ENCODE measurements around the gene TMEM30A.

Gene TMEM30A

DNA sequence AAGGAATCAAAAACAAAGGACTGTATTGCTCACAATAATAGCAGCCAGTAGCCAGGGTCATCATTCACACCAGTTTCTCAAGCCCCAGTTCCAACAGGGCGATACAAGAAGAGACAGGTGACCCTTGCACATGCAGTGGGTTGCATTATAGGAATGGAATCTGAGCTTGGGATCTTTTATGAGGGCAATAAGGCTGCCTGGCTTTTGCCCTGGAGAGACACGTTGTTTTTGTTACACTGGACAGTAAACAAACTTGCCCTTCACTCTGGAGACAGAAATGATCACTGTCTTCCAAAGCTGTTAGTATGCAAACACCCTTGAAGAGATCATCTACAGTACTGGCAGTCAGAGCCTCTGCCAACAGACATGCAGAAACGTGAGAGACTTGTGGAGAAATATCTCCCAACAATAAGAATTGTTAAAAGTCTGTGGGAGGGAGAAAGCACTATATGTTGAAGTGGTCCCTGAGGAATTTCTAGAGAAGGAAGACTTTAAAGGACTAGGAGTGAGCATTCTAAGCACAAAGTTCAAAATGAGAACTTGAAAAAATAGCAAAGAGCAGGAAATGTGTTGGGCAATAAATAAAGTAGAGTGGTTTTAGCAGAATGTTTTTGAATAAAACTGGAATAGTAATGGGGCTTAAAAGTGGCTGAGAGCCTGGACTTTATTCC, 72.5 kb downstream of the TMEM30A start:
- DNase-seq = no peak

DNA sequence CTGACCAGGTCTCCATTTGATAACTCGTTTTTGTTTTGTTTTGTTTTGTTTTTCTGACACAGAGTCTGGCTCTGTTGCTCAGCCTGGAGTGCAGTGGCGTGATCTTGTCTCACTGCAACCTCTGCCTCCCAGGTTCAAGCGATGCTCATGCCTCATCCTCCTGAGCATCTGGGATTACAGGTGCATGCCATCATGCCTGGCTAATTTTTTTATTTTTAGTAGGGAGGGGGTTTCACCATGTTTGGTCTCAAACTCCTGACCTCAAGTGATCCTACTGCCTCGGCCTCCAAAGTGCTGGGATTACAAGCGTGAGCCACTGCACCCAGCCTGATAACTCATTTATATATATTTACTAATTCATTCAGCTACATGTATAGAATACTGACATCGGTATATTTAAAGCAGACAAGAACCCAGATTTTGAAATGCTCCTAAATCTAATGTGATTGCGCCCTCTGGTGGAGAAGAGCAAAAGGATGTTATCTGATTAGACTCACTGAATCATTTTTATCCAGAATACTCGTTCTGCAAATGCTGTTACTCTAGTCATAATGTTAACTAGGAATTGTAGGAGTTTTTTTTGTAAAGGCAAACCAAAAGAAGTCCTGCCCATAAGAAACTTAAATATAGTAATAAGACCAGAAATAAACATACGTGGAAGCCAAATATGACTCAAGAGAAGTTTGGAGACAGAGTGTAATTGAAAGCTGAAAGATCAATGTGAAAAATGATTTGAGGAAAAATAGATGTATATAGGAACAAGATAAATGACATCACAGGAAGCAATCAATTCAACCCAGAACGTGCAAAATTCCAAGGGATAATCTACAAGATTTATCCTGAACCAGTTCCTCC, 73.5 kb downstream of the TMEM30A start:
- no peak for DNase-seq

DNA sequence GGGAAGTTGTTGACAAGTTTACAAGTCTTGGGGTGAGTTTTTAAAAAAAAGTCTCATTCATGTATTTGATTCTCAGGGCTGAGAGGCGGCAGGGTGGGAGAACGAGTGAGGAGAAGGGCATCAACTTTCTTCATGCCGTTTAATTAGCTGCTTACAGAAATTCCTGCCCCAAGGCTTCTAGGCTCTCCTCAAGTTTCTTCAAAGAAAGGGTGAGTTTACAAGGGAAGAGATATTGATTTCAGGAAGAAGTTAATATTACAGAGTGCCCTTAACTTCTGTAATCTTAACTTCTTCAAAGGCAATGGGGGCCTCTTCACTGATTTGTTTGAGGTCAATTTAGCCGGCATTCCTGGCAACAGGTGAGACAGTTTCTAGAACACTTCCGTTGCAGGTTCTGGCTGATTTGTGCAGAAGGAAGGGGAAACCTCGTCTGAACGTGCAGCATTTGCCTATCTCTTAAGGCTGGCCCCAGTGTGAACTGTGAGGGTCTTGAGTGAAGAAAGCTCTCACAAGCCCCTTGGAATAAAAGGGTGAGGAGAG, 75.3 kb downstream of the TMEM30A start:
- DNase-seq = no peak

DNA sequence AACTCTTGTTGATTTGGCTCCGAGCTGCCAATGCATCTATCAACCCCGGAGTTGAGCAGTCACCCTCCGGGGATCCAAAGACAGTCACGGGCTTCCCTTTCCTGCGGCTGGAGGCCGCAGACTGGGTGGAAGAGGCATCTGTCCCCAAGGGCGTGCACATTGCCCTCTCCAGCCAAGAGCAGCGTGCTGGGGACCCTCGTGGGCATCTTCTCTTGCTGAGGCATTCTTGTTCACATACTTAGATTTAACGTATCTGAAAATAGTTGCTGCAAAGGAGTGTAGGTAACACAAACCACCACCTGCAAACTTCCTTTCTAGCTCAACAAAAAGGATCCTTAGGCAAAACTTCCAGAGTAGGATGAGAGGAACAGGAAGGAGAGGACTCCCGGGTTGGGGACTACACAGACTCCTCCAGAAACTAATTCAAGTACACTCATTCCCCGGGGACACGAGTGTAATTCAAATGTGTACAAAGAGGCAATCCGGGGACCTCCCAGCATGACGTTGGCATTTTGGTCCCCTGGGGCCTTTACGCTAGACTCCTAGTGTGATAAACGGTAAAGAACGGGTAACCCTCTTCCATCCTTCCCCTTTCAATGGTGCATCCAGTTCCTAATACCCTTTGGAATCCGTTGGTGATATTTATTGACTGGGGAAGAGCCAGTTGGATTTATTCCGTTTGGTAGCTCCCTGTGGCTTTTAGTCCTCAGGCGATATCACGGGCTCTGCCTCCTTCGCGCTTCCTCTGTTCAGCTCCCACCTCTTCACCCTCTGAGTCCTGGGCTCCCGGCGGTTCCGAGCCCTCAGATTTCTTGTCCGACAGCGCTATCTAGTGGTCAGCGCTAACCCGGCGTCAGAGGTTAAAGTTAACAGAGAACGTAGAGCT, 76.1 kb downstream of the TMEM30A start:
- DNase-seq = no peak

DNA sequence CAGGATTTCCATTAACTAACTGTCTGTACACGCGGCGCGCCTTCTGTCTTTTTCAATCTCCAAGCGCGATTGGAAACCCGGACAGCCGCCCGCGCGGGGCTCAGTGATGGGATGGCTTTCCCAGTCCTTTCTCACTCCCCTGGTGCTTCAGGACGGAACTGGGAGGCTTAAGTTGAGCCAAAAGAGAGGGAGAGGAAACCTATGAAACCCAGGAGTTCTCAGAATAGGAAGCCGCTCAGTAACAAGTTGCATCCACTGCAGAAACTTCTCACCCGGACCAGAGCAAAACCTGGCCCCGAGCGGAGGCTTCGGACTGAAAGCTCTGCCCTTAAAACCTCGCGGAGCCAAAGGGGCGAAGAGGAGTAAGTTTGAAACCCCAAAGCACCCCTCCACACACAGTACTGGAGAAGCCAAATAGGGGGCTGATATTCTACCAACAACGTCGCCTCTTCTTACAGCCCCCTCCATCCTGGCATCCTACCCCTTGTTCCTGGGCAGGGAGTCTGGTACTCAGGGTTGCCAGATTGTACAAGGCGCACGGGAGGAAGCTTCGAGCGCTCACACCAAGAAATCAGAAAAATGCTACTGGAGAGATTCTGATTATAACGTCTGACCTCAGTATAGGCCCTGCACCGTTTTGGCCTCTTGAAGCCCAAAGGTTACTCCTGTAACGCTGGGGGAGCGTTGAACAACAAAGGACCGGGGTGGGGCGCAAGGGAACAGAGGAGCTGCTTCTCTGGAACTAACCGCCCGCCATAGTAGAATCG, 77.8 kb downstream of the TMEM30A start:
- no peak for DNase-seq

DNA sequence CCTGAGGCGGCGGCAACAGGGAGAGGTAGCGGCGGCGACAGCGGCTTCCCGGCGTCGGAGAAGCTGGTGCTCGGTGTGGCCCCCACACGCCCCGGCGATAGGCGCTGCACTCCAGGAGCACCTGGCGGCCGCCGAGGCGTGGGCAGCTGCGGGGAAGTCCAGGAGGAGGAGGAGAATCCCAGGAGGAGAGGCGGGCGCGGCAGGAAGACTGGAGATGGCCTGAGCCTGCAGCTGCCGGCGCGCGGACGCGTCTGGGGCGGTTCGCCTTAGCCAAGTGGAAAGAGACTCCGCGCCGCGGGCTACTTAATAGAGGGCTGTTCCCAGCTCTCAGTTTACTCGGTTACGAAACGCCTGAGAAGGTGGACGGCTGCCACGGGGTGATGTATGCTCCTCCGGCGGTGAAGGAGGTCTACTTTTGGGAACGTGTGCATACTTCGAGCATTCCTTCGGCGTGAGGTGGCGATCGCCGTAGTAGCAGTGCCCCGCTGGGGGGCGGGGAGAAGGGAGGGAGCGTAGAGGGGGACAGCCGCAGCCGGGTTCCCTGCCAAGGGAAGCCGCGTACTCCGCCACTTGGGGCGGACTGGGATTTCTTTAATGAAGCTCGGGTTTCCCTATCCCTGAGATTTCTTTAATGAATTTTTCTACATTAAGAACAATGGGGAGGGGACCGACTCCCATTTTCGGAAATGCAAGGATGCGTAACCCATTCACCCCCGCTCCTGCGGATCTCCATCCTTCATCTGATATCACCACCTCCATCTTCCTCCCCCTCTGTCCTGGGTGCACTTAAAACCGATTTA, 78.6 kb downstream of the TMEM30A start, which contains the start of gene COL12A1:
Gene COL12A1 (minus strand): TSS at position 278 of the 800 bp plus-strand sequence. CDS start 3,261 bp downstream, outside the sequence.
- DNase-seq = peak; percentile 9

DNA sequence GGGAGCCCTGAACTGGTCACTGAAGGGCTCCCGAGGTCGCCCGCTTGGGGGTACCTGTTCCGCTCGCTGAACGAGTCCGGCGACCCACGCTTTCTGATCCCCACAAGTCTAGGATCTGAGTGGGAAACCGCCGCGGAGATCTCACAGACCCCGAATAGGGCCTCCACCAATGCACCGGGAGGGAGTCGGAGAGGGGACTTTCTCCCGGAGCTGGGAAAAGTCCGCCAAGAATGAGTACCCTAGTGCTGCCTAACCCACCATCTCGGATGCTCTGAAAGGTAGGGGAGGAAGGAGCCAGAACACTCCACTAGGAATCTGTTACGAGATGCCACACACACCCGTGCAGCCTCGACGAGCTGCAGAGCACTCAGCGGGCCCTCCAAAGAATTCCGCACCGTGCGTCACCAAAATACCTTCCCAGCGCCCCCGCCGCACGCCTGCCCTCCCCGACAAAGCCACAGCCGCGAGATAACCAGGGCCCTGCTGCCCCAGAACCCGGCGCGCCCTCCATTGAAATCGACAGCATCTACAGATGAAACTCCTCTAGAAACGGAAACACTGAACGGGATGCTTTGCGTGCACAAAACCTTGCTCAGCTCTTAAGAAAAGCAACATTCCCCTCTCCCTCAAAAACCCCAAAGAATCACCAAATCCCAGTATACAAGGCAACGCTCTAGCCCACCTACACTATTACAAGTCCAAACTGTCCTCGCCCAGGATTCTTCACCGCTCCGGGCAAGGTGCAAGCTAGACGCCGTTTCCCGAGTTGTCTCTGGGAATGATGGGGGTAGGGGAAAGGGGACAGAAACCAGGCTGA, 79.4 kb downstream of the TMEM30A start:
- DNase-seq = no peak

DNA sequence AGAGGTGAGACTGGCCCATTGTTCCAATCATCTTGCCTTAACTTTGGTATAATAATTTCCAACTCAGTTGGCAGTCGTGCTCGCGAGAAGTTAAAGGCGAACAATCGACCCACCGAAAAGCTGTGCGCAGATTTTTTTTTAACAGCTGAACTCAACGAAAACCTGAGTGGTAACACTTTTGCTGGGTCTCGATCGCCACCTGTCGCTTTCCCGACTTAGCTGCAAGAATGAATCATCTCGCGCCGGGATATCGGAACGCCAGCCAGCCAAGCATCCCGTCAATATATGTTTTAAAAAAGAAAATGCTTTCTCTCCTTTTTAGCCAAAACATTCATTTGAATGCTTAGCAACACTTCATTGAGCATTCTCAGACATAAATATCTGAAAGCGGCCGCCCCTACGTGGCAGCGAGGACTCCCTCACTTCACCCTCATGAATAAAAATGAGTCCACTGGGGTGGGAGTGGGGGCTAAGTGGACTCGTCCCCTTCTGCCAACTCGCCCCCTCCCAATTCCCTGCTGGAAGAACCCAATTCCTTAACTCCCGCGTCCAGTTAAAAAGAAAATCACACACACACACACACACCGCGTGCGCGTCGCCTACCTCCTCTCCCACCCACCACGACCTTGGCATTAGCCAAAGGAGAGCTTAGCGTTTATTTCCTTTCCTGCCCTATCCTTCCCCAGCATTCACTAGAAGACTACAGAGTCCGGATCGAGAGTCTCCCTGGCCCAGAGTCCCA, 80.2 kb downstream of the TMEM30A start:
- no peak for DNase-seq

DNA sequence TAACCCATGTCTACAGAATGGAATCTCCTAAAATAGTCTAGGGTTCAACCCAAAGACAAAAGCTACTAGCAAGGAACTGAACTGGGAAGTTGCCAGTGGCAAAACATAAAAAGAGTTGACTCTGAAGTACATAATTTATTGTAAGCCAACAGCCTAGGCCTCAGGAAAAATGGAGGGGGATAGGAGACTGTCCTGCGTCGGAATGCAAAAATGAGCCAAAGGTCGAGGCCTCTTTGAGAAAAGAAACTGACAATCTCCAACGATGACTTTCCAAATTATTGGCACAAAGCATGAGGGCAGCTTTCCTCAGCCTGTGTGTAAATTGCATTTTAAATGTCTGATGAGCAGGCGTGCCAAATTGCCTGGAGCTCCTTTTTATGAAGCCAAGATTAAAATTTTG, 80.9 kb downstream of the TMEM30A start:
- DNase-seq = no peak

Data from activated gamma-delta T cell (primary cell).